Neural cell (in vitro differentiated cells): ENCODE measurements around the gene TNRC6C. TPM values are rescaled to one million over a fixed set of nuclear protein-coding genes. Genes with fewer than 3 reads are reported as not detected.
"Not testable (repeated sequence)": the region's sequence is repeated elsewhere in the genome, so short reads cannot be mapped to it uniquely, and the experiment has no call there.

Experiments
- H2AFZ ChIP-seq: fragments of 200-600, 300-800 bp; sonication (generic), shearing (Covaris generic); 2 replicates; pipeline ENCODE4 v1.6.0; 2014; ENCODE audit warnings: low read depth, mild to moderate bottlenecking, antibody characterized with exemption, low read length, moderate library complexity
- H3F3A ChIP-seq: fragments of 200-600 bp; shearing (Covaris generic); 2 replicates; pipeline ENCODE4 v1.6.1; 2016; ENCODE audit warnings: mild to moderate bottlenecking, moderate library complexity, mixed read lengths, antibody characterized with exemption, low read length; ENCODE audit not compliant: insufficient read depth, poor library complexity, severe bottlenecking
- H3K27ac ChIP-seq: fragments of 200-600, 300-800 bp; sonication (generic), shearing (Covaris generic); 2 replicates; pipeline ENCODE4 v1.5.1; 2014; ENCODE audit warnings: mild to moderate bottlenecking, low read length, moderate library complexity
- H3K27me3 ChIP-seq: fragments of 300-800, 200-600 bp; sonication (generic), shearing (Covaris generic); 2 replicates; pipeline ENCODE4 v1.6.0; 2014; ENCODE audit warnings: mild to moderate bottlenecking, low read depth, low read length, moderate library complexity; ENCODE audit not compliant: insufficient read depth
- H3K36me3 ChIP-seq: fragments of 300-800, 200-600 bp; sonication (generic), shearing (Covaris generic); 2 replicates; pipeline ENCODE4 v1.5.1; 2014; ENCODE audit warnings: mild to moderate bottlenecking, antibody characterized with exemption, low read length, moderate library complexity; ENCODE audit not compliant: insufficient read depth
- H3K4me2 ChIP-seq: fragments of 300-800, 200-600 bp; sonication (generic), shearing (Covaris generic); 2 replicates; pipeline ENCODE4 v1.6.0; 2014; ENCODE audit warnings: mild to moderate bottlenecking, low read length
- H3K4me3 ChIP-seq: fragments of 300-800, 200-600 bp; sonication (generic), shearing (Covaris generic); 2 replicates; pipeline ENCODE4 v1.5.1; 2014; ENCODE audit warnings: mild to moderate bottlenecking, low read length, moderate library complexity
- H3K79me2 ChIP-seq: fragments of 200-600 bp; shearing (Covaris generic); replicated peaks from 2 replicates; pipeline ENCODE4 v1.6.0; 2014; ENCODE audit warnings: mild to moderate bottlenecking, low read length, moderate library complexity; ENCODE audit not compliant: insufficient read depth
- H3K9ac ChIP-seq: fragments of 300-800, 200-600 bp; sonication (generic), shearing (Covaris generic); 2 replicates; pipeline ENCODE4 v1.6.1; 2016; ENCODE audit warnings: mild to moderate bottlenecking, low read length, mixed read lengths
- H3K9me2 ChIP-seq: fragments of 200-600 bp; shearing (Covaris generic); 2 replicates; pipeline ENCODE4 v1.6.1; 2016; ENCODE audit warnings: mild to moderate bottlenecking, low read length, mixed read lengths; ENCODE audit not compliant: insufficient read depth
- H3K9me3 ChIP-seq: fragments of 200-600, 300-800 bp; sonication (generic), shearing (Covaris generic); 2 replicates; pipeline ENCODE4 v1.6.1; 2016; ENCODE audit warnings: mild to moderate bottlenecking, mixed run types, low read length, moderate library complexity, mixed read lengths
- H4K20me1 ChIP-seq: fragments of 200-600 bp; shearing (Covaris generic); 2 replicates; pipeline ENCODE4 v1.6.1; 2016; ENCODE audit warnings: mild to moderate bottlenecking, mixed run types; ENCODE audit not compliant: insufficient read depth
- CTCF ChIP-seq: fragments of 450-650 bp; IDR thresholded peaks from 2 replicates; pipeline ENCODE4 v1.5.1; 2014; ENCODE audit warnings: antibody characterized with exemption, mild to moderate bottlenecking, moderate library complexity; ENCODE audit not compliant: poor library complexity, severe bottlenecking
- EP300 ChIP-seq: fragments of 450-650 bp; conservative IDR thresholded peaks from 2 replicates; pipeline ENCODE4 v1.6.1; 2014; ENCODE audit warnings: antibody characterized with exemption, mild to moderate bottlenecking, moderate library complexity; ENCODE audit not compliant: poor library complexity, severe bottlenecking
- EZH2 ChIP-seq: fragments of 200-600, 300-800 bp; shearing (Covaris generic), sonication (generic); IDR thresholded peaks from 2 replicates; pipeline ENCODE4 v1.6.1; 2014; ENCODE audit warnings: antibody characterized with exemption, low read length, borderline replicate concordance, mild to moderate bottlenecking; ENCODE audit not compliant: insufficient read depth, poor library complexity, severe bottlenecking
- MXI1 ChIP-seq: fragments of 450-650 bp; conservative IDR thresholded peaks from 2 replicates; pipeline ENCODE4 v1.6.1; 2014; ENCODE audit warnings: antibody characterized with exemption, mild to moderate bottlenecking; ENCODE audit not compliant: poor library complexity, severe bottlenecking
- POLR2AphosphoS5 ChIP-seq: IDR thresholded peaks from 2 replicates; pipeline ENCODE4 v1.6.1; 2012
- RAD21 ChIP-seq: fragments of 450-650 bp; conservative IDR thresholded peaks from 2 replicates; pipeline ENCODE4 v1.6.1; 2014; ENCODE audit warnings: antibody characterized with exemption, mild to moderate bottlenecking, moderate library complexity
- REST ChIP-seq: IDR thresholded peaks from 2 replicates; pipeline ENCODE4 v1.6.1; 2012; ENCODE audit warnings: borderline replicate concordance
- SMC3 ChIP-seq: fragments of 450-650 bp; conservative IDR thresholded peaks from 2 replicates; pipeline ENCODE4 v1.6.1; 2014; ENCODE audit warnings: antibody characterized with exemption, mild to moderate bottlenecking, moderate library complexity; ENCODE audit not compliant: poor library complexity
- TAF1 ChIP-seq: IDR thresholded peaks from 2 replicates; pipeline ENCODE4 v1.6.1; 2012; ENCODE audit warnings: low read depth
- polyA plus RNA-seq: library from polyadenylated mRNA; depleted of rRNA; stranded (reverse); fragments of >200 nt; gene quantifications from 2 replicates; pipeline ENCODE4 v1.2.3, GENCODE V29; 2014

The TNRC6C gene
- polyA plus RNA-seq, 1 donor from 2014 or later, result 15.4 TPM

- Histone ChIP-seq H3K27ac (no peak overlapping the region), H3K36me3 (no peaks in the 10 kb centered on the region), H3K79me2 (peaks cover 100% of the 10 kb centered on the region), H3K27me3 (no peaks in the 10 kb centered on the region), H2AFZ (no peak overlapping the region), H3F3A (no peaks in the 10 kb centered on the region), H3K9me3 (no peaks in the 10 kb centered on the region), H3K9ac (no peak overlapping the region), H3K4me2 (no peak overlapping the region), H3K4me3 (peak overlapping the region; percentile 26), H3K9me2 (no peaks in the 10 kb centered on the region), H4K20me1 (peaks cover 49% of the 10 kb centered on the region)
- TF ChIP-seq POLR2AphosphoS5 (no peak), EP300 (no peak)
Observed at GRCh38 chr17:77966476-77966875, 8.0 kb downstream of the TNRC6C start.

- Histone ChIP-seq H3K9me3 (no peaks in the 10 kb centered on the region), H3K4me2 (no peak overlapping the region), H2AFZ (no peak overlapping the region), H3K4me3 (no peak overlapping the region), H3K79me2 (peaks cover 98% of the 10 kb centered on the region), H4K20me1 (peaks cover 41% of the 10 kb centered on the region), H3K9ac (no peak overlapping the region), H3F3A (no peaks in the 10 kb centered on the region), H3K27ac (no peak overlapping the region), H3K9me2 (no peaks in the 10 kb centered on the region), H3K36me3 (no peaks in the 10 kb centered on the region), H3K27me3 (no peaks in the 10 kb centered on the region)
- no peak for TF ChIP-seq REST
- no peak for TF ChIP-seq SMC3
- no peak for TF ChIP-seq EP300
- TF ChIP-seq CTCF, result no peak
- no peak for TF ChIP-seq RAD21
- no peak for TF ChIP-seq EZH2
- no peak for TF ChIP-seq TAF1
- no peak for TF ChIP-seq POLR2AphosphoS5
- no peak for TF ChIP-seq MXI1
Observed at GRCh38 chr17:77968788-77969187, 10.3 kb downstream of the TNRC6C start.

DNA sequence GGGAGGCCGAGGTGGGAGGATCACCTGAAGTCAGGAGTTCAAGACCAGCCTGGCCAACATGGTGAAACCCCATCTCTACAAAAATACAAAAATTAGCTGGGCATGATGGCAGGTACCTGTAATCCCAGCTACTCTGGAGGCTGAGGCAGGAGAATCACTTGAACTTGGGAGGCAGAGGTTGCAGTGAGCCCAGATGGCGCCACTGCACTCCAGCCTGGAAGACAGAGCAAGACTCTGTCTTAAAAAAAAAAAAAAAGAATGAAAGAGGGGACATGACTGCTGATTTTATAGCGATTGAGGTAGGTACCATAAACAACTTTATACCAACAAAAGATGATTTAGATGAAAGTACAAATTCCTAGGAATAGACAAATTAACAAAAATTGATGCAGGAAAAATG lies 13.8 kb downstream of the TNRC6C start:
- H3K4me3 ChIP-seq, H3K27me3 ChIP-seq, H3K36me3 ChIP-seq, H3K9me2 ChIP-seq, H3K9ac ChIP-seq, H3K4me2 ChIP-seq, H3K9me3 ChIP-seq, H3F3A ChIP-seq, H3K27ac ChIP-seq, H2AFZ ChIP-seq: not testable (repeated sequence)
- H4K20me1 ChIP-seq, result peaks cover 23% of the 10 kb centered on the region
- H3K79me2 ChIP-seq, result peaks cover 98% of the 10 kb centered on the region
